Measurements from ENCODE around the gene NRP2. TPM values are rescaled to one million over a fixed set of nuclear protein-coding genes. Genes with fewer than 3 reads are reported as not detected.
A peak's percentile ranks its signal among the peaks of the same experiment; 100 is the strongest.

NRP2 gene
- total RNA-seq, 1 experiment from 2014 or later = 10.3 TPM

- intact Hi-C loops (cut with micrococcal nuclease) = no loop called here
- Mint-ChIP-seq H3K36me3 (ENCODE audit: insufficient read depth, unreplicated experiment) (no peaks in the 10 kb centered on the region), H3K4me3 (ENCODE audit: unreplicated experiment) (no peak overlapping the region), H3K4me1 (ENCODE audit: insufficient read depth, unreplicated experiment) (peaks cover 23% of the 10 kb centered on the region), H3K27me3 (ENCODE audit: insufficient read depth, unreplicated experiment) (no peaks in the 10 kb centered on the region), H3K27ac (ENCODE audit: low read depth, unreplicated experiment) (no peak overlapping the region), H3K9me3 (ENCODE audit: unreplicated experiment) (no peaks in the 10 kb centered on the region)
- POLR2A ChIA-PET = interaction anchor here (0.7 kb wide), 1 partner anchor 82 kb away, joined by 3 read pairs; no protein-coding TSS in a partner anchor
- TF ChIP-seq, protein P1, sequence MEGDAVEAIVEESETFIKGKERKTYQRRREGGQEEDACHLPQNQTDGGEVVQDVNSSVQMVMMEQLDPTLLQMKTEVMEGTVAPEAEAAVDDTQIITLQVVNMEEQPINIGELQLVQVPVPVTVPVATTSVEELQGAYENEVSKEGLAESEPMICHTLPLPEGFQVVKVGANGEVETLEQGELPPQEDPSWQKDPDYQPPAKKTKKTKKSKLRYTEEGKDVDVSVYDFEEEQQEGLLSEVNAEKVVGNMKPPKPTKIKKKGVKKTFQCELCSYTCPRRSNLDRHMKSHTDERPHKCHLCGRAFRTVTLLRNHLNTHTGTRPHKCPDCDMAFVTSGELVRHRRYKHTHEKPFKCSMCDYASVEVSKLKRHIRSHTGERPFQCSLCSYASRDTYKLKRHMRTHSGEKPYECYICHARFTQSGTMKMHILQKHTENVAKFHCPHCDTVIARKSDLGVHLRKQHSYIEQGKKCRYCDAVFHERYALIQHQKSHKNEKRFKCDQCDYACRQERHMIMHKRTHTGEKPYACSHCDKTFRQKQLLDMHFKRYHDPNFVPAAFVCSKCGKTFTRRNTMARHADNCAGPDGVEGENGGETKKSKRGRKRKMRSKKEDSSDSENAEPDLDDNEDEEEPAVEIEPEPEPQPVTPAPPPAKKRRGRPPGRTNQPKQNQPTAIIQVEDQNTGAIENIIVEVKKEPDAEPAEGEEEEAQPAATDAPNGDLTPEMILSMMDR (IDR thresholded peaks at IDR 0.05; ENCODE audit: unreplicated experiment) = no peak
- no TSS peak for BruUV-seq (replicated peaks)
- CTCF ChIA-PET = interaction anchor here (2.1 kb wide), 1 partner anchor 16 kb away, joined by 9 read pairs; no protein-coding TSS in a partner anchor
- no peak for DNase-seq (ENCODE audit: unreplicated experiment)
Observed at GRCh38 chr2:205662206-205662965, 19.9 kb upstream of the NRP2 start.

- intact Hi-C loops (cut with micrococcal nuclease) = no loop called here
- Mint-ChIP-seq H3K27me3 (ENCODE audit: insufficient read depth, unreplicated experiment) (no peaks in the 10 kb centered on the region), H3K36me3 (ENCODE audit: insufficient read depth, unreplicated experiment) (no peaks in the 10 kb centered on the region), H3K4me1 (ENCODE audit: insufficient read depth, unreplicated experiment) (peaks cover 15% of the 10 kb centered on the region), H3K4me3 (ENCODE audit: unreplicated experiment) (no peak overlapping the region), H3K9me3 (ENCODE audit: unreplicated experiment) (peaks cover 8% of the 10 kb centered on the region), H3K27ac (ENCODE audit: low read depth, unreplicated experiment) (no peak overlapping the region)
- TF ChIP-seq, protein P1 (IDR thresholded peaks at IDR 0.05; ENCODE audit: unreplicated experiment) = no peak
- no peak for DNase-seq (ENCODE audit: unreplicated experiment)
- ChIA-PET POLR2A (no interaction called here), CTCF (interaction anchor here (0.9 to 1.5 kb wide), 3 partner anchors 10 to 260 kb away, joined by 3 to 5 read pairs (median 4); no protein-coding TSS in a partner anchor)
- BruUV-seq (replicated peaks) = no TSS peak
Observed at GRCh38 chr2:205665791-205666190, 16.5 kb upstream of the NRP2 start.

DNA sequence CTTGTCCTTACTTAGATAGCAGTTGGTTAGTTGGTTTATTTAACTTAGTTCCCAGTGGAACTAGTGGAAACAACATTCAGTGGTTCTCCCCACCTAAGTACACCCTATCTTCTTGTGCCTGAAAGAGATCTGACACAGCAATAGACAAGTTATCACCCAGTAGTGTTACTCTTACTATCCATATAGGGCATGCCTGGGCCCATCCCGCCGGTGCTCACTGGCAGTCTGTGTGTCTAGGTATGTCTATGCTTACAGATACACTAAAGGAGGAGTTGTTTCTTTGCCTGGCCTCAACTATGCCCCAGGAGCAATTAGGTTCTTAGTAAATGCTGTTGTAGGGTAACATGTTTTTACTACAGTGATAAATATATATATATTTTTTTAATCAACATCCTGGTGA lies 12.0 kb upstream of the NRP2 start:
- peaks cover 8% of the 10 kb centered on the region for H3K9me3 Mint-ChIP-seq (ENCODE audit: unreplicated experiment)
- BruUV-seq (replicated peaks) = no TSS peak
- TF ChIP-seq, protein P1 (IDR thresholded peaks at IDR 0.05; ENCODE audit: unreplicated experiment) = no peak
- POLR2A ChIA-PET = interaction anchor here (0.6 to 1.4 kb wide), 4 partner anchors 10 to 16 kb away, joined by 3 to 5 read pairs (median 4); partner anchors contain the start of gene NRP2
- peak; percentile 64 for DNase-seq (ENCODE audit: unreplicated experiment)
- no peaks in the 10 kb centered on the region for H3K36me3 Mint-ChIP-seq (ENCODE audit: insufficient read depth, unreplicated experiment)
- CTCF ChIA-PET = interaction anchor here (0.6 to 0.8 kb wide), 4 partner anchors 12 to 838 kb away, joined by 3 read pairs; partner anchors contain the start of gene NRP2
- no peaks in the 10 kb centered on the region for H3K27me3 Mint-ChIP-seq (ENCODE audit: insufficient read depth, unreplicated experiment)
- no peak overlapping the region for H3K4me3 Mint-ChIP-seq (ENCODE audit: unreplicated experiment)
- peak overlapping the region; percentile 94 for H3K27ac Mint-ChIP-seq (ENCODE audit: low read depth, unreplicated experiment)
- H3K4me1 Mint-ChIP-seq (ENCODE audit: insufficient read depth, unreplicated experiment) = peaks cover 11% of the 10 kb centered on the region
- intact Hi-C loops (cut with micrococcal nuclease) = no loop called here

GRCh38 chr2:205673312-205673711 lies 9.0 kb upstream of the NRP2 start:
- DNase-seq (ENCODE audit: unreplicated experiment) = no peak
- BruUV-seq (replicated peaks) = no TSS peak
- Mint-ChIP-seq H3K9me3 (ENCODE audit: unreplicated experiment) (peaks cover 8% of the 10 kb centered on the region), H3K4me1 (ENCODE audit: insufficient read depth, unreplicated experiment) (peaks cover 11% of the 10 kb centered on the region), H3K4me3 (ENCODE audit: unreplicated experiment) (no peak overlapping the region), H3K27ac (ENCODE audit: low read depth, unreplicated experiment) (no peak overlapping the region), H3K36me3 (ENCODE audit: insufficient read depth, unreplicated experiment) (no peaks in the 10 kb centered on the region), H3K27me3 (ENCODE audit: insufficient read depth, unreplicated experiment) (no peaks in the 10 kb centered on the region)
- ChIA-PET POLR2A (no interaction called here), CTCF (interaction anchor here (0.7 to 6.6 kb wide), 2 partner anchors 347 to 801 kb away, joined by 3 to 61 read pairs; no protein-coding TSS in a partner anchor)
- intact Hi-C loops (cut with micrococcal nuclease) = no loop called here
- TF ChIP-seq, protein P1 (IDR thresholded peaks at IDR 0.05; ENCODE audit: unreplicated experiment) = no peak

All from MCF 10A (cell line).